Heart left ventricle (tissue), 16 donors: ENCODE measurements around the gene PSAPL1. TPM values are rescaled to one million over a fixed set of nuclear protein-coding genes. Genes with fewer than 3 reads are reported as not detected.

Experiments used
- ATAC-seq, 4 donors: fragments of 200-7000 bp; cut with Tn5 transposase; one replicate each; pipeline ENCODE4 v1.9.1; 2020 to 2022; ENCODE audit warnings: moderate library complexity in 4 of 4, mild to moderate bottlenecking in 3 of 4, moderate number of reproducible peaks in 1 of 4
- DNase-seq, 5 donors: peaks; one replicate each; pipeline ENCODE4 v3.0.0-alpha.2; 2020
- H3K27ac ChIP-seq, 12 donors: fragments of 200-600 bp; sonication (generic) in 4 of 12; one replicate each; pipeline versions ENCODE4 v1.5.0 to v1.8.0; 2016 to 2022; ENCODE audit warnings: mild to moderate bottlenecking in 2 of 12
- H3K27me3 ChIP-seq, 9 donors: fragments of 200-600 bp; sonication (generic) in 2 of 9; one replicate each; pipeline versions ENCODE4 v1.5.1 to v1.8.0; 2016 to 2022; ENCODE audit warnings: mild to moderate bottlenecking in 3 of 9
- H3K36me3 ChIP-seq, 9 donors: fragments of 200-600 bp; sonication (generic) in 2 of 9; one replicate each; pipeline versions ENCODE4 v1.5.0 to v1.8.0; 2018 to 2022; ENCODE audit warnings: mild to moderate bottlenecking in 2 of 9
- H3K4me1 ChIP-seq, 12 donors: fragments of 200-600 bp; sonication (generic) in 4 of 12; one replicate each; pipeline versions ENCODE4 v1.5.0 to v1.8.0; 2016 to 2022; ENCODE audit warnings: mild to moderate bottlenecking in 3 of 12
- H3K4me3 ChIP-seq, 12 donors: fragments of 200-600 bp; sonication (generic) in 4 of 12; one replicate each; pipeline versions ENCODE4 v1.5.0 to v1.8.0; 2017 to 2022; ENCODE audit warnings: mild to moderate bottlenecking in 9 of 12, moderate library complexity in 4 of 12
- H3K9me3 ChIP-seq, 12 donors: fragments of 200-600 bp; sonication (generic) in 4 of 12; one replicate each; pipeline versions ENCODE4 v1.5.0 to v1.8.0; 2016 to 2022; ENCODE audit warnings: mild to moderate bottlenecking in 1 of 12
- POLR2A ChIP-seq, 2 donors: fragments of 450-650 bp; IDR thresholded peaks; one replicate each; pipeline ENCODE4 v1.6.1; 2017; ENCODE audit warnings: antibody characterized with exemption in 2 of 2, mild to moderate bottlenecking in 2 of 2, moderate library complexity in 2 of 2
- WGBS, 4 donors: extraction: QIAGEN DNeasy Blood & Tissue Kit in 2 of 4; methylation state at CpG; one replicate each; pipeline versions ENCODE4 v1.1.5 to v1.1.7; 2013 to 2018; 5-methylcytosine and 5-hydroxymethylcytosine counted together
- intact Hi-C, 10 donors: fragments of 100-400 bp; cut with DNase I; formaldehyde crosslinking; loops; one replicate each; pipeline versions ENCODE4 v1.11.1 to v1.14.2; 2022
- polyA plus RNA-seq, 2 donors: library from polyadenylated mRNA; stranded (reverse); fragments of 200-250 nt; gene quantifications; one replicate each; pipeline ENCODE4 v1.2.3, GENCODE V29; 2013
- total RNA-seq, 9 donors: library from RNA; depleted of rRNA in 2 of 9; stranded (reverse); fragments of >200 nt in 2 of 9; fragmentation: NEBNext Ultra II Directional in 3 of 9; extraction: Animal tissue kit (Norgen Biotek cat#: 25700) in 3 of 9; gene quantifications; one replicate each; pipeline versions ENCODE4 v1.1.0 to v1.2.4, GENCODE V29; 2016 to 2023
- TF ChIP-seq, protein P1 (sequence below), 12 donors: fragments of 200-600 bp; sonication (generic) in 4 of 12; IDR thresholded peaks; one replicate each; pipeline versions ENCODE4 v1.5.0 to v1.8.0; 2018 to 2022; ENCODE audit warnings: antibody characterized with exemption in 12 of 12, mild to moderate bottlenecking in 5 of 12
- donor health status: ischemic (EF 13 %, LVEDD 7.1; RV severe dilation, severe dysfunction).
- donor health status: healthy with polysubstance abuse.
- donor health status: DM: no; HTN: yes; CAD: no.
- donor health status: DM: no; HTN: no; CAD: no.
- donor health status: ischemic (EF 25% LVEDD 6.9; RV normal size, moderate dysfunction).
- donor health status: ischemic (EF 25% LVEDD 5.7; RV mildly dilated, moderate dysfunction).
- donor health status: healthy.
- donor health status: DM: yes; HTN: yes; CAD: no.
- donor health status: ischemic (EF 35%, LVEDD 5.7; RV mildly dilated, moderate dysfunction).
- donor health status: nonischemic (EF 11% LVEDD 7.7; RV severe dilation, severe dysfunction).
- donor health status: DM: yes; HTN: yes; CAD: no.
- donor health status: PGD.
- donor health status: ischemic (EF 29% LVEDD 5.4; RV normal size, mild dysfunction).
- donor health status: nonischemic (EF 23%, LVEDD 6.1; RV moderate dilation, normal function).

Gene PSAPL1
- total and polyA plus RNA-seq, 11 donors = 0.11 TPM; not detected in 10

- DNase-seq (no peak), ATAC-seq (no peak)
- no peaks in the 10 kb centered on the region for H3K36me3 ChIP-seq
- no peak overlapping the region for H3K27ac ChIP-seq
- WGBS, 4 donors = 87 to 91% (median 90%) methylated on average over 13 of the region's 13 CpGs
- no peak overlapping the region for H3K4me3 ChIP-seq
- TF ChIP-seq POLR2A (IDR thresholded peaks at IDR 0.05) = no peak
- TF ChIP-seq, protein P1, sequence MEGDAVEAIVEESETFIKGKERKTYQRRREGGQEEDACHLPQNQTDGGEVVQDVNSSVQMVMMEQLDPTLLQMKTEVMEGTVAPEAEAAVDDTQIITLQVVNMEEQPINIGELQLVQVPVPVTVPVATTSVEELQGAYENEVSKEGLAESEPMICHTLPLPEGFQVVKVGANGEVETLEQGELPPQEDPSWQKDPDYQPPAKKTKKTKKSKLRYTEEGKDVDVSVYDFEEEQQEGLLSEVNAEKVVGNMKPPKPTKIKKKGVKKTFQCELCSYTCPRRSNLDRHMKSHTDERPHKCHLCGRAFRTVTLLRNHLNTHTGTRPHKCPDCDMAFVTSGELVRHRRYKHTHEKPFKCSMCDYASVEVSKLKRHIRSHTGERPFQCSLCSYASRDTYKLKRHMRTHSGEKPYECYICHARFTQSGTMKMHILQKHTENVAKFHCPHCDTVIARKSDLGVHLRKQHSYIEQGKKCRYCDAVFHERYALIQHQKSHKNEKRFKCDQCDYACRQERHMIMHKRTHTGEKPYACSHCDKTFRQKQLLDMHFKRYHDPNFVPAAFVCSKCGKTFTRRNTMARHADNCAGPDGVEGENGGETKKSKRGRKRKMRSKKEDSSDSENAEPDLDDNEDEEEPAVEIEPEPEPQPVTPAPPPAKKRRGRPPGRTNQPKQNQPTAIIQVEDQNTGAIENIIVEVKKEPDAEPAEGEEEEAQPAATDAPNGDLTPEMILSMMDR (IDR thresholded peaks at IDR 0.05) = no peak
- intact Hi-C loops = no loop called here
- no peaks in the 10 kb centered on the region for H3K4me1 ChIP-seq
- no peaks in the 10 kb centered on the region for H3K9me3 ChIP-seq
- peaks cover 0 to 11% (median 0%) of the 10 kb centered on the region in 9 donors for H3K27me3 ChIP-seq
Observed at GRCh38 chr4:7388627-7389026, 46.1 kb downstream of the PSAPL1 start.

- Histone ChIP-seq H3K27ac (no peak overlapping the region), H3K36me3 (no peaks in the 10 kb centered on the region), H3K9me3 (no peaks in the 10 kb centered on the region), H3K4me3 (no peak overlapping the region), H3K27me3 (peaks cover 0 to 6% (median 0%) of the 10 kb centered on the region in 9 donors), H3K4me1 (no peaks in the 10 kb centered on the region)
- ATAC-seq (no peak), DNase-seq (peak in 1 of 5 donors; percentile 7)
- TF ChIP-seq POLR2A (IDR thresholded peaks at IDR 0.05) = no peak
- TF ChIP-seq, protein P1 (IDR thresholded peaks at IDR 0.05) = no peak
- intact Hi-C loops = no loop called here
- 69 to 98% (median 93%) methylated on average over 5 to 6 of the region's 6 CpGs for WGBS, 4 donors
Observed at GRCh38 chr4:7387925-7388324, 46.8 kb downstream of the PSAPL1 start.

DNA sequence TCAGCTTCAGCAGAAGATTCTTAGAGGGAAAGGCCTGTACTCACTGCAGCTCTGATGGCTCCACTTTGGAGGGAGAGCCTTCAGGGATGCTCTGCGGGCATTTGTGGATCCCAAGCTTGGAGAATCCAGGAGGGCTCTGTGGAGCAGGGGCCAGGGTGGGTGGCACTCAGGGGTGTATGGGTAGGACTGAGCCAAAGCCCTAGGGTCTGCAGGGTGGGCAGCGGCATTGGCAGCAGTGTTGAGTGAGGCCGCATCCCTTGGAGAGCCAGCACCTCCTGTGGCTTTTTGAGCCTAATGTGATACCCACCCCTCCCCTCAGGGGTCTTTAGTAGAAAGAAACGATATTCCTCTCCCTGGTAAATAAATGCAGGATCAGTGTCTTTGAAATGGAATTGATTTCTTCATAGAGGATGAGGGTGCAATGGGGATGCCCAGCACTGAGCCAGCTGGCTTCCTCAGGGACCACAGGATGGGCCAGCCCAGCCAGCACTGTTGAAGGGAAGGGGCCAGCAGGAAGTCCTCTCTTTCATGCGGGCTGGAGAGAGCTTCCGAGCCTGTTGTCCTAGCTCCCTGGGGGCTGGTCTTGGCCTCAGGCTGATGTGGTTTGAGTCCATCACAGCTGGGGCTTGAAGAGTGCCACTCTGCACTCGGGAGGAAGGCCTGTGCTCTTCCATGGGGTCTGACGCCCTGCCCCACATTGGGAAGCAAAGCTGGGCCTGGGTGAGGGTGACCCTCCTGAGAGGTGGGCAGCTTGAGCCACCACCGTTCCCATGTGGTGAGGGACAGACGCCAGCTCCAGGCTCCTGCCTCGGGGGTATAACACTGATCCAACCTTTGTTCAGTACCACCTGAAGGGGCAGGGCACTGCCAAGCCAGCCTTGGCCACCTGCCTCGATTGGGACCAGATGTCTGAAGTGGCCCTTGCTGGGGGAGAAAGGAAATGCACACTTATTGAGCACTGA is 49.5 kb downstream of the PSAPL1 start:
- Histone ChIP-seq H3K4me3 (no peak overlapping the region), H3K36me3 (no peaks in the 10 kb centered on the region), H3K4me1 (peaks cover 0 to 10% (median 0%) of the 10 kb centered on the region in 12 donors), H3K9me3 (no peaks in the 10 kb centered on the region), H3K27me3 (no peaks in the 10 kb centered on the region), H3K27ac (no peak overlapping the region)
- DNase-seq (peak in 3 of 5 donors; percentile 9 to 44 (median 18)), ATAC-seq (no peak)
- WGBS, 4 donors = 65 to 70% (median 69%) methylated on average over 10 to 12 of the region's 12 CpGs
- intact Hi-C loops = no loop called here
- TF ChIP-seq, protein P1 (IDR thresholded peaks at IDR 0.05) = no peak
- TF ChIP-seq POLR2A (IDR thresholded peaks at IDR 0.05) = no peak
